Measurements from ENCODE around the gene RNF112.

The RNF112 gene

GRCh38 chr17:19382531-19383444, 28.2 kb upstream of the RNF112 start:
- TF ChIP-seq CTCF (IDR thresholded peaks at IDR 0.05; ENCODE audit: insufficient read depth, low read length, poor library complexity, severe bottlenecking) = no peak
- TF ChIP-seq EZH2phosphoT487 (conservative IDR thresholded peaks at IDR 0.05; ENCODE audit: low read length) = no peak
- H3K4me2 ChIP-seq (ENCODE audit: low read depth, low read length, poor library complexity, severe bottlenecking) = no peak overlapping the region
- H3K9me2 ChIP-seq (replicated peaks; ENCODE audit: insufficient read depth, low read length) = no peaks in the 10 kb centered on the region
- H3F3A ChIP-seq (ENCODE audit: insufficient read depth) = no peaks in the 10 kb centered on the region
- H2AFZ ChIP-seq (ENCODE audit: low read depth, low read length, severe bottlenecking) = no peak overlapping the region
- no peak overlapping the region for H3K27ac ChIP-seq (ENCODE audit: low read depth, low read length)
- no peaks in the 10 kb centered on the region for H3K9me3 ChIP-seq (ENCODE audit: insufficient read depth, low read length)
- H3K79me2 ChIP-seq (ENCODE audit: insufficient read depth, low read length) = peaks cover 5% of the 10 kb centered on the region; the same call in 1 of the 2 replicates
- H3K27me3 ChIP-seq (ENCODE audit: low read length) = no peaks in the 10 kb centered on the region
- H3K4me3 ChIP-seq (ENCODE audit: insufficient read depth, low read length, poor library complexity, severe bottlenecking) = no peak overlapping the region
- no peaks in the 10 kb centered on the region for H4K20me1 ChIP-seq (ENCODE audit: low read depth, low read length)
- no peak overlapping the region for H3K9ac ChIP-seq (ENCODE audit: low read length)
- no peaks in the 10 kb centered on the region for H3K36me3 ChIP-seq (ENCODE audit: low read length)

- Histone ChIP-seq H2AFZ (ENCODE audit: low read depth, low read length, severe bottlenecking) (no peak overlapping the region), H3K4me3 (ENCODE audit: insufficient read depth, low read length, poor library complexity, severe bottlenecking) (no peak overlapping the region), H3K9me2 (replicated peaks; ENCODE audit: insufficient read depth, low read length) (no peaks in the 10 kb centered on the region), H3K36me3 (ENCODE audit: low read length) (no peaks in the 10 kb centered on the region), H4K20me1 (ENCODE audit: low read depth, low read length) (no peaks in the 10 kb centered on the region), H3K79me2 (ENCODE audit: insufficient read depth, low read length) (peaks cover 1% of the 10 kb centered on the region; the same call in 1 of the 2 replicates), H3K9ac (ENCODE audit: low read length) (no peak overlapping the region), H3K4me2 (ENCODE audit: low read depth, low read length, poor library complexity, severe bottlenecking) (no peak overlapping the region), H3K27ac (ENCODE audit: low read depth, low read length) (no peak overlapping the region), H3F3A (ENCODE audit: insufficient read depth) (no peaks in the 10 kb centered on the region), H3K27me3 (ENCODE audit: low read length) (no peaks in the 10 kb centered on the region), H3K9me3 (ENCODE audit: insufficient read depth, low read length) (no peaks in the 10 kb centered on the region)
- no peak for TF ChIP-seq EZH2phosphoT487 (conservative IDR thresholded peaks at IDR 0.05; ENCODE audit: low read length)
- TF ChIP-seq CTCF (IDR thresholded peaks at IDR 0.05; ENCODE audit: insufficient read depth, low read length, poor library complexity, severe bottlenecking) = no peak
These were observed 27.2 kb upstream of the RNF112 start for GRCh38 chr17:19383681-19384470.

- H4K20me1 ChIP-seq (ENCODE audit: low read depth, low read length) = no peaks in the 10 kb centered on the region
- H3K36me3 ChIP-seq (ENCODE audit: low read length) = no peaks in the 10 kb centered on the region
- no peaks in the 10 kb centered on the region for H3K79me2 ChIP-seq (ENCODE audit: insufficient read depth, low read length)
- no peak for TF ChIP-seq EZH2phosphoT487 (conservative IDR thresholded peaks at IDR 0.05; ENCODE audit: low read length)
- TF ChIP-seq CTCF (IDR thresholded peaks at IDR 0.05; ENCODE audit: insufficient read depth, low read length, poor library complexity, severe bottlenecking) = no peak
- H2AFZ ChIP-seq (ENCODE audit: low read depth, low read length, severe bottlenecking) = no peak overlapping the region
- no peak overlapping the region for H3K9ac ChIP-seq (ENCODE audit: low read length)
- H3K27me3 ChIP-seq (ENCODE audit: low read length) = no peaks in the 10 kb centered on the region
- H3K27ac ChIP-seq (ENCODE audit: low read depth, low read length) = no peak overlapping the region
- no peaks in the 10 kb centered on the region for H3K9me2 ChIP-seq (replicated peaks; ENCODE audit: insufficient read depth, low read length)
- no peak overlapping the region for H3K4me2 ChIP-seq (ENCODE audit: low read depth, low read length, poor library complexity, severe bottlenecking)
- no peaks in the 10 kb centered on the region for H3K9me3 ChIP-seq (ENCODE audit: insufficient read depth, low read length)
- H3F3A ChIP-seq (ENCODE audit: insufficient read depth) = no peaks in the 10 kb centered on the region
- no peak overlapping the region for H3K4me3 ChIP-seq (ENCODE audit: insufficient read depth, low read length, poor library complexity, severe bottlenecking)
These were observed 26.2 kb upstream of the RNF112 start for GRCh38 chr17:19384723-19385391.

All from SU-DHL-6 (cell line).